ENCODE results near the gene GPAT3. TPM values are rescaled to one million over a fixed set of nuclear protein-coding genes. Genes with fewer than 3 reads are reported as not detected.
"Not testable (repeated sequence)": the region's sequence is repeated elsewhere in the genome, so short reads cannot be mapped to it uniquely, and the experiment has no call there.

Gene GPAT3
- total RNA-seq, 1 donor from 2014 or later = 16.0 TPM

- DNase-seq (ENCODE audit: low spot score) = peak; percentile 13
- no peak for TF ChIP-seq CTCF (IDR thresholded peaks at IDR 0.05; ENCODE audit: unreplicated experiment)
- H3K36me3 Mint-ChIP-seq (ENCODE audit: low read depth, unreplicated experiment) = peaks cover 20% of the 10 kb centered on the region
- H3K27ac Mint-ChIP-seq (ENCODE audit: unreplicated experiment) = peak overlapping the region; percentile 87
- H3K27me3 Mint-ChIP-seq (ENCODE audit: unreplicated experiment) = peaks cover 4% of the 10 kb centered on the region
- H3K4me3 Mint-ChIP-seq (ENCODE audit: unreplicated experiment) = no peak overlapping the region
- peaks cover 29% of the 10 kb centered on the region for H3K4me1 Mint-ChIP-seq (ENCODE audit: unreplicated experiment)
- H3K9me3 Mint-ChIP-seq (ENCODE audit: unreplicated experiment) = peaks cover 8% of the 10 kb centered on the region
Observed at GRCh38 chr4:83618991-83619645, 83.2 kb downstream of the GPAT3 start.

GRCh38 chr4:83622127-83622526 is 86.2 kb downstream of the GPAT3 start:
- H3K27ac Mint-ChIP-seq (ENCODE audit: unreplicated experiment); H3K9me3 Mint-ChIP-seq (ENCODE audit: unreplicated experiment); H3K27me3 Mint-ChIP-seq (ENCODE audit: unreplicated experiment); DNase-seq (ENCODE audit: low spot score): not testable (repeated sequence)
- H3K36me3 Mint-ChIP-seq (ENCODE audit: low read depth, unreplicated experiment) = peaks cover 24% of the 10 kb centered on the region
- H3K4me1 Mint-ChIP-seq (ENCODE audit: unreplicated experiment) = peaks cover 33% of the 10 kb centered on the region
- H3K4me3 Mint-ChIP-seq (ENCODE audit: unreplicated experiment) = peak overlapping the region; percentile 51

- TF ChIP-seq CTCF (IDR thresholded peaks at IDR 0.05; ENCODE audit: unreplicated experiment) = no peak
- Mint-ChIP-seq H3K36me3 (ENCODE audit: low read depth, unreplicated experiment) (peaks cover 19% of the 10 kb centered on the region), H3K9me3 (ENCODE audit: unreplicated experiment) (peaks cover 8% of the 10 kb centered on the region)
Observed at GRCh38 chr4:83625821-83626220, 89.9 kb downstream of the GPAT3 start.

GRCh38 chr4:83626245-83626836 is 90.4 kb downstream of the GPAT3 start:
- no peak for TF ChIP-seq CTCF (IDR thresholded peaks at IDR 0.05; ENCODE audit: unreplicated experiment)
- Mint-ChIP-seq H3K4me1 (ENCODE audit: unreplicated experiment) (peaks cover 22% of the 10 kb centered on the region), H3K27me3 (ENCODE audit: unreplicated experiment) (peaks cover 2% of the 10 kb centered on the region), H3K4me3 (ENCODE audit: unreplicated experiment) (no peak overlapping the region), H3K36me3 (ENCODE audit: low read depth, unreplicated experiment) (peaks cover 14% of the 10 kb centered on the region), H3K27ac (ENCODE audit: unreplicated experiment) (no peak overlapping the region), H3K9me3 (ENCODE audit: unreplicated experiment) (peaks cover 8% of the 10 kb centered on the region)
- DNase-seq (ENCODE audit: low spot score) = no peak

More at GRCh38 chr4:83625821-83626220, 89.9 kb downstream of the GPAT3 start:
- Mint-ChIP-seq H3K4me1 (ENCODE audit: unreplicated experiment) (peaks cover 16% of the 10 kb centered on the region), H3K27me3 (ENCODE audit: unreplicated experiment) (peaks cover 2% of the 10 kb centered on the region), H3K4me3 (ENCODE audit: unreplicated experiment) (no peak overlapping the region), H3K27ac (ENCODE audit: unreplicated experiment) (no peak overlapping the region)
- DNase-seq (ENCODE audit: low spot score) = no peak

- peaks cover 27% of the 10 kb centered on the region for H3K4me1 Mint-ChIP-seq (ENCODE audit: unreplicated experiment)
- H3K27me3 Mint-ChIP-seq (ENCODE audit: unreplicated experiment) = no peaks in the 10 kb centered on the region
- DNase-seq (ENCODE audit: low spot score) = no peak
- no peaks in the 10 kb centered on the region for H3K9me3 Mint-ChIP-seq (ENCODE audit: unreplicated experiment)
- peak overlapping the region; percentile 80 for H3K27ac Mint-ChIP-seq (ENCODE audit: unreplicated experiment)
- TF ChIP-seq CTCF (IDR thresholded peaks at IDR 0.05; ENCODE audit: unreplicated experiment) = no peak
- H3K36me3 Mint-ChIP-seq (ENCODE audit: low read depth, unreplicated experiment) = no peaks in the 10 kb centered on the region
- H3K4me3 Mint-ChIP-seq (ENCODE audit: unreplicated experiment) = no peak overlapping the region
Observed at GRCh38 chr4:83629945-83630721, 94.2 kb downstream of the GPAT3 start.

Measured in endothelial cell (in vitro differentiated cells).